GM18519 (cell line): ENCODE results near the gene SYT8.

Experiments used
- ATAC-seq: cut with Tn5 transposase; IDR thresholded peaks from one replicate; pipeline ENCODE4 v1.9.1; 2021; ENCODE audit warnings: mild to moderate bottlenecking, moderate library complexity; ENCODE audit not compliant: unreplicated experiment, low FRiP score

The SYT8 gene

GRCh38 chr11:1831338-1832210 lies 3.2 kb upstream of the SYT8 start:
- no peak for ATAC-seq

GRCh38 chr11:1832211-1832919 lies 2.4 kb upstream of the SYT8 start:
- no peak for ATAC-seq

- ATAC-seq: no peak
Measured at GRCh38 chr11:1832920-1833295, 1.9 kb upstream of the SYT8 start.

GRCh38 chr11:1834062-1834610 lies 654 bp upstream of the SYT8 start:
- ATAC-seq: no peak

- ATAC-seq: no peak
Measured at GRCh38 chr11:1835671-1836010, 851 bp downstream of the SYT8 start.

DNA sequence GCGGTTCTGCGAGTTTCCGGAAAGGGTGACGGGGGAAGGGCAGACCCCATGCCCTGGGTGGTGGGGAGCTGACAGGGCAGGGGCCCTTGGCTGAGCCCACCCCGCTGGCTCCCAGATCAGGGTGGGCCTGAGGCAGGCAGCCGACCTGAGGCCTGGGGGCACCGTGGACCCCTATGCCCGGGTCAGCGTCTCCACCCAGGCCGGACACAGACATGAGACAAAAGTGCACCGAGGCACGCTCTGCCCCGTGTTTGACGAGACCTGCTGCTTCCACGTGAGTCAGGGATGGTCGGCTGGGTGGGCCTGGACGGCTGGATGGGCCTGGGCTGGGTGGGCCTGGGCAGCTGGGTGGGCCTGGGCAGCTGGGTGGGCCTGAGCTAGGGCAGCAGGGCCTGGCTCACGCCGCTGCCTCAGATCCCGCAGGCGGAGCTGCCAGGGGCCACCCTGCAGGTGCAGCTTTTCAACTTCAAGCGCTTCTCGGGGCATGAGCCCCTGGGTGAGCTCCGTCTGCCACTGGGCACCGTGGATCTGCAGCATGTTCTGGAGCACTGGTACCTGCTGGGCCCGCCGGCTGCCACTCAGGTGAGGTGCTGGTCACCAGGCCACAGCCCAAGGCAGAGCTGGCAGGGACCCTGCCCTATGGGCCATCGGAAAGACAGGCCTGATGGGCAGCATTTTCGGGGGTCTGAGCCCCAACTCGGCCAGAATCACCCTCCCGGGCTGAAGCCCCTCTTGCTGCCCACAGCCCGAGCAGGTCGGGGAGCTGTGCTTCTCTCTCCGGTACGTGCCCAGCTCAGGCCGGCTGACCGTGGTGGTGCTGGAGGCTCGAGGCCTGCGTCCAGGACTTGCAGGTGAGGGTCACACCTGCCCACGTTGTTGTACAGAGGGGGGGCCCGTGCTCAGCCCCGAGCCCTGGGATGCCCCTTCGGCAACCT lies 1.5 kb downstream of the SYT8 start:
- ATAC-seq: no peak

DNA sequence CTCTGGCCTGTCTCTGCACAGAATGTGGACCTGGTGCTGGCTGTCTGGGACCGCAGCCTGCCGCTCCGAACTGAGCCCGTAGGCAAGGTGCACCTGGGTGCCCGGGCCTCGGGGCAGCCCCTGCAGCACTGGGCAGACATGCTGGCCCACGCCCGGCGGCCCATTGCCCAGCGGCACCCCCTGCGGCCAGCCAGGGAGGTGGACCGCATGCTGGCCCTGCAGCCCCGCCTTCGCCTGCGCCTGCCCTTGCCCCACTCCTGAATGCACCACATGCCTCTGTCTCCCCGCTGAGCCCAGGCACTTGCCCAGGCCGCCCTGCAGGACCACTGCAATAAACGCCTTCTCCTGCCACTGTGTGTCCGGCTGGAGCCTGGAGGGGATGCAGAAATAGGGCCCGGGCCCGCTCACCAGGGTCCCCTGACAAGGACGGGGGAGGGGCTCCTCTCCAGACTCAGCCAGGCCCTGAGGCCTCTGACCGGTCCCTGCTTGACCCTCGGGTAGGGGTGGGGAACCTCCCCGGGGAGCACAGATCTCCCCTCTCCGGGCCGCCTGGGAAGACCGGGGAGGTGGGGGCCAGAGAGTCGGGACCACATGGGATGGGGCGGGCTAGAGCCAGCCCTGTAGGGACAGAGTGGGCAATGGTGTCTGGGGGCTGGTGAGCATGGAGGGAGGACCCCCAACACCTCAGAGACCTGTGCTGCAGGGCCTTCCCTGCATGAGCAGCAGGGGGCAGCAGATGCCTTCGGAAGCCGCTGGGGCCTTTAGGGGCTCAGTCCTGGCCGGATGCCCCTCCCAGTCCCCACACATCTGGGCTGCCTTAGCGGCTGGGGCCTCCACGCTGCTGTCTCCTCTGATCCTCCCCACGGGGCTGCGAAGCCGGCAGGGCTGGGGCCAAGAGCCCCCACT lies 2.6 kb downstream of the SYT8 start:
- ATAC-seq: no peak

GRCh38 chr11:1838077-1838425 lies 3.3 kb downstream of the SYT8 start:
- no peak for ATAC-seq

DNA sequence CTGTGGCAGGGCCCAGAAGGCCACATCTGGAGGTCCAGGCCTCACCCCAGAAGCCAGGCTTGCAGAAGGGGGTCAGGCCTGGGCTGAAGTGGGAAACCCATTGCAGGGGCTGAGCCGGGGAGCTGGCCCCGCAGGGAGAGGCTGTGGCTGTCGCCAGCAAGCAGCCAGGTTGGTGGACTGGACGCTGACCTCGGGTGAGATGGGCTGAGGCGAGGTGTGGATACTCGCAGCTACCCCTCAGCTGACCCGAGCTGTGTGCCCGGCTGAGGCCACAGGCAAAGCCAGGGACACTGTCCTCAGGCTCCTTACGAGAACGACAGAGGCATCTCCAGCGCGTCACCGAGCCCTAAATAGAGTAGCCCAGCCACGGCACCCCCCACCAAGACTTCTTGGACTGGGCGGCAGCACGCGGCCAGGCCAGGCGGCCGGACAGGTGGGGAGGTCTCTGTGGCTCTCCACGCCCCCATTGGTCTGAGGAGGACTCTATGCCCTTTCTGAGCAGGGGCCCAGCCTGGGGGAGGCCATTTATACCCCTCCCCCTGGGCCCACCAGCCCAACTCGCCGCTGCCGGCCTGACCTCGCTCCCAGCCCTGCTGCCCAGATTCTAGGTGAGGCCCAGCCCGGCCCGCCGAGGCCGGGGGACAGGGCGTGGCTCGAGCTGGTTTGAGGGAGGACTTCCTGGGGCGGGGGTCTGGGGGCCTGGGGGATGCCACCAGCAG lies 3.8 kb downstream of the SYT8 start, which contains the start of gene TNNI2:
TSS of gene TNNI2 (plus strand) at position 556 of the 719 bp plus-strand sequence. CDS start 716 bp downstream, outside the sequence.
- no peak for ATAC-seq

GRCh38 chr11:1839204-1839923 lies 4.6 kb downstream of the SYT8 start:
- ATAC-seq: no peak

DNA sequence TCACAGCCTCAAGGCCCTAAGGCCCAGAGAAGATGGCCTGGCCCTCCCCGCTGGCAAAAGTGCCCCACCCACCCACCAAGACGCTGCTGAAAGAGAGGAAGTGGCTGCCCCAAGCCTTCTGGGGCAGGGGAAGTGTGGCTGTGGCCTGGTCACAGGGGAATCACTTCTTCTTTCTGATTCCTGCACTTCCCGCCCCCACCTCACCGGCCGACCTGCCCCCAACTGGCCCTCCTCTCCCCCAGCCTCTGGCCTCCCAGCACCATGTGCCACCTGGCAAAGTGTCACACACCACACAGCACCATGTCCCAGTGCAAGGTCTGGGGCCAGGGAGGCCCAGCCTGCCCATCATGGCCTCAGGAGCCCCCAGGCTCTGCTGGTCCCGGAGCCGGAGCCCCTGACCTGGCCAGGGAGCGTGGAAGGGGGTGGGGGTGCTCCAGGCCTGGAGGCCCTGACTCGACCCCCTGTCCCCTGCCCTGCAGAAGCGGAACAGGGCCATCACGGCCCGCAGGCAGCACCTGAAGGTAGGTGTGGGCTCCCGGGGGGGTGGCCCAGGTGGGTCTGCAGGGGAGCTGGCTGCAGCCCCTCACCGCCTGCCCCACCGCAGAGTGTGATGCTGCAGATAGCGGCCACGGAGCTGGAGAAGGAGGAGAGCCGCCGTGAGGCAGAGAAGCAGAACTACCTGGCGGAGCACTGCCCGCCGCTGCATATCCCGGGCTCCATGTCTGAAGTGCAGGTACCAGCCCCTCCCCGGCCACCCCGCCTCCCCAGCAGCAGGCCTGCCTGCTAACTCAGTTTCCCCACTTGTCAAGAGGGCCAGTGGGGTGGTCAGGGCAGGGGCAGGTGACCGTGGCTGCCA lies 5.4 kb downstream of the SYT8 start:
- ATAC-seq: no peak

DNA sequence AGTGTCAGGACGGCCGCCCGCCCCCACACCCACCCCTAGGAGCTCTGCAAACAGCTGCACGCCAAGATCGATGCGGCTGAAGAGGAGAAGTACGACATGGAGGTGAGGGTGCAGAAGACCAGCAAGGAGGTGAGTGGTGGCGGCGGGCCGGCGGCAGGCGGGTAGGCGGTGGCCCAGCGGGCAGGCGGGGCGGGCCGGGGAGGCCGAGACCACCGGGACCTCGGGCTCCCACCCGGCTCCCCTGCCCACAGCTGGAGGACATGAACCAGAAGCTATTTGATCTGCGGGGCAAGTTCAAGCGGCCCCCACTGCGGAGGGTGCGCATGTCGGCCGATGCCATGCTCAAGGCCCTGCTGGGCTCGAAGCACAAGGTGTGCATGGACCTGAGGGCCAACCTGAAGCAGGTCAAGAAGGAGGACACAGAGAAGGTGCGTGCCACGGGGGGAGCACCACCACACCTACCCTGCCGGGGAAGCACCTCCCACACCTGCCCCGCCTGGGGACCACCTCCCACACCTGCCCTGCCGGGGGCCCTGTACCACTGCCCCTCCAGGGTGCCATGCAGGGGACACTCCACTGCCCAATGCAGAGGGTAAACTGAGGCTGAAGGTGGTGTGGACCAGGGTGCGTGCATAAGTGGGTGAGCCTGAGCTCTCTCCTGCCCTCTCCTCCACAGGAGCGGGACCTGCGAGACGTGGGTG lies 6.1 kb downstream of the SYT8 start:
- ATAC-seq: no peak

GRCh38 chr11:1841511-1842148 lies 6.8 kb downstream of the SYT8 start:
- no peak for ATAC-seq

- ATAC-seq: no peak
Measured at GRCh38 chr11:1842149-1843097, 7.6 kb downstream of the SYT8 start.

GRCh38 chr11:1843098-1843473 lies 8.3 kb downstream of the SYT8 start:
- ATAC-seq: no peak
